ENCODE measurements around the gene PSMA8. TPM values are rescaled to one million over a fixed set of nuclear protein-coding genes. Genes with fewer than 3 reads are reported as not detected.

PSMA8 gene
- total and polyA plus RNA-seq, 2 of the 13 experiments (the other 11 are each of a cell fraction or from before 2014, with no cell fraction given), result not detected

DNA sequence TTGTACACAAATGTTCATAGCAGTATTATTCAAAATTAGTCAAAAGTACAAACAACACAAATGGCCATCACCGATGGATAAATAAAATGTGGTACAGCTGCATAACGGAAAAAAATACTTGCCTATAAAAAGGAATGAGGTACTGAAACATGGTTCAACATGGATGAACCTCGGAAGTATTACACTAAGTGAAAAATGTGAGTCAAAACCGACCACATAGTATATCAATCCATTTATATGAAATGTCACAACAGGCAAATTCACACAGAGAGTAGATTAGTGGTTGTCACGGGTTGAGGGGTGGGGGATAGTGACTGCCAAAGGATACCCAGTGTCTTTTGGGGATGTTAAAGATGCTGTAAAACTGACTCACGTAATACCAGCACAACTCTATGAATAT, 46.7 kb upstream of the PSMA8 start (continued):
- TF ChIP-seq ZBTB39 (CRISPR knock-in tag; IDR thresholded peaks at IDR 0.05) (no peak), CBX1 (IDR thresholded peaks at IDR 0.05; ENCODE audit: low read depth) (no peak), KDM6A (CRISPR knock-in tag; IDR thresholded peaks at IDR 0.05; ENCODE audit: low read depth) (no peak)

DNA sequence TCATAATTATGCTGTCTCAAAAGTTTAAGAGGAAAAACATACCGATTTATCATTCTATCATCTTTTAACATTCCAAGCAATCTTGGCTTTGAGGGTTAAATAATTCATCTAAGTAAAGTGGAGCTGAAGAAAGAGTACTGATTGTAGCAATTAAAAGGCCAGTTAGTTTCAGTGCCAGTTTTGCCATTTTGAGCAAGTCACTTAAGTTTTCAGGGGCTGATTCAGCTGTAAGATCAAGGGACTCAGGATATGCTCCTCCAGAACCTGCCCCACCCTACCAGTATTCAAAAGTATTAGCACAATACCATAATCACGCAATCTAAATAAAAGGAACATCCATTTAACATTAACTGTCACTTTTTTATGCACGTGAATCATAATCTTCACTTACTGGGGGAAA, 45.2 kb upstream of the PSMA8 start:
- POLR2A ChIA-PET, result no interaction called here
- peaks cover 0 to 30% of the 10 kb centered on the region in 2 experiments; a peak in 4 of 5 replicates for H3K36me3 ChIP-seq (replicated peaks in 1 of 2; ENCODE audit: control insufficient read depth in 1 of 2, insufficient read depth in 2 of 2, low read length in 2 of 2)
- no peaks in the 10 kb centered on the region; a peak in 1 of 5 replicates for H3K27me3 ChIP-seq (ENCODE audit: control insufficient read depth in 1 of 2, insufficient read depth in 2 of 2, low read length in 2 of 2)
- no peak for ATAC-seq
- no peaks in the 10 kb centered on the region for H3K9me3 ChIP-seq (ENCODE audit: low read length)
- peaks cover 10% of the 10 kb centered on the region; the same call in 1 of the 2 replicates for H4K20me1 ChIP-seq (ENCODE audit: insufficient read depth, low read length)
- intact Hi-C loops (cut with micrococcal nuclease; ENCODE audit: unreplicated experiment), result no loop called here
- BruUV-seq (replicated peaks), result no TSS peak
- no peak for DNase-seq (ENCODE audit: low spot score)
- H3K27ac ChIP-seq (ENCODE audit: extremely low read length, insufficient read depth, low read length), result no peak overlapping the region
- CTCF ChIA-PET (ENCODE audit: low intra/inter-chr PET ratio, low total read pairs), result no interaction called here
- no peak overlapping the region for H3K9ac ChIP-seq (ENCODE audit: insufficient read depth, low read depth, low read length)
- no peak for FAIRE-seq
- in situ Hi-C loops (cut with HindIII; ENCODE audit: extremely low pct_ligation_motif_present, low pct_unique_long_range_greater_than_20kb), result no loop called here
- H3K79me2 ChIP-seq (ENCODE audit: insufficient read depth, low read length), result peaks cover 31% of the 10 kb centered on the region
- peak overlapping the region; percentile 11 to 85 (median 74); a peak in 3 of 6 replicates for H3K4me3 ChIP-seq (replicated peaks in 1 of 3; ENCODE audit: insufficient read depth in 1 of 3, low read depth in 2 of 3, low read length in 3 of 3)
- 71% methylated on average over 3 of the region's 3 CpGs for WGBS (ENCODE audit: low lambda C conversion rate)
- H3K4me2 ChIP-seq (ENCODE audit: low read depth, low read length), result peak overlapping the region; percentile 83
- H2AFZ ChIP-seq (ENCODE audit: low read length), result no peak overlapping the region
- peaks cover 19% of the 10 kb centered on the region for H3K4me1 ChIP-seq (ENCODE audit: insufficient read depth, low read length)
- TF ChIP-seq ZNF335 (CRISPR knock-in tag; IDR thresholded peaks at IDR 0.05) (no peak), MAF1 (CRISPR knock-in tag; IDR thresholded peaks at IDR 0.05; ENCODE audit: borderline replicate concordance) (no peak), ZKSCAN1 (IDR thresholded peaks at IDR 0.05; ENCODE audit: low read length) (no peak), CREM (IDR thresholded peaks at IDR 0.05) (no peak), CREM (CRISPR knock-in tag; IDR thresholded peaks at IDR 0.05) (no peak), IKZF1 (IDR thresholded peaks at IDR 0.05) (no peak), PRMT3 (CRISPR knock-in tag; IDR thresholded peaks at IDR 0.05; ENCODE audit: borderline replicate concordance, low read depth) (no peak), HOXA7 (CRISPR knock-in tag; IDR thresholded peaks at IDR 0.05) (no peak)
- TF ChIP-seq, protein P1, sequence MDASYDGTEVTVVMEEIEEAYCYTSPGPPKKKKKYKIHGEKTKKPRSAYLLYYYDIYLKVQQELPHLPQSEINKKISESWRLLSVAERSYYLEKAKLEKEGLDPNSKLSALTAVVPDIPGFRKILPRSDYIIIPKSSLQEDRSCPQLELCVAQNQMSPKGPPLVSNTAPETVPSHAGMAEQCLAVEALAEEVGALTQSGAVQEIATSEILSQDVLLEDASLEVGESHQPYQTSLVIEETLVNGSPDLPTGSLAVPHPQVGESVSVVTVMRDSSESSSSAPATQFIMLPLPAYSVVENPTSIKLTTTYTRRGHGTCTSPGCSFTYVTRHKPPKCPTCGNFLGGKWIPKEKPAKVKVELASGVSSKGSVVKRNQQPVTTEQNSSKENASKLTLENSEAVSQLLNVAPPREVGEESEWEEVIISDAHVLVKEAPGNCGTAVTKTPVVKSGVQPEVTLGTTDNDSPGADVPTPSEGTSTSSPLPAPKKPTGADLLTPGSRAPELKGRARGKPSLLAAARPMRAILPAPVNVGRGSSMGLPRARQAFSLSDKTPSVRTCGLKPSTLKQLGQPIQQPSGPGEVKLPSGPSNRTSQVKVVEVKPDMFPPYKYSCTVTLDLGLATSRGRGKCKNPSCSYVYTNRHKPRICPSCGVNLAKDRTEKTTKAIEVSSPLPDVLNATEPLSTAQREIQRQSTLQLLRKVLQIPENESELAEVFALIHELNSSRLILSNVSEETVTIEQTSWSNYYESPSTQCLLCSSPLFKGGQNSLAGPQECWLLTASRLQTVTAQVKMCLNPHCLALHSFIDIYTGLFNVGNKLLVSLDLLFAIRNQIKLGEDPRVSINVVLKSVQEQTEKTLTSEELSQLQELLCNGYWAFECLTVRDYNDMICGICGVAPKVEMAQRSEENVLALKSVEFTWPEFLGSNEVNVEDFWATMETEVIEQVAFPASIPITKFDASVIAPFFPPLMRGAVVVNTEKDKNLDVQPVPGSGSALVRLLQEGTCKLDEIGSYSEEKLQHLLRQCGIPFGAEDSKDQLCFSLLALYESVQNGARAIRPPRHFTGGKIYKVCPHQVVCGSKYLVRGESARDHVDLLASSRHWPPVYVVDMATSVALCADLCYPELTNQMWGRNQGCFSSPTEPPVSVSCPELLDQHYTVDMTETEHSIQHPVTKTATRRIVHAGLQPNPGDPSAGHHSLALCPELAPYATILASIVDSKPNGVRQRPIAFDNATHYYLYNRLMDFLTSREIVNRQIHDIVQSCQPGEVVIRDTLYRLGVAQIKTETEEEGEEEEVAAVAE (CRISPR knock-in tag; IDR thresholded peaks at IDR 0.05; ENCODE audit: borderline replicate concordance), result no peak
- TF ChIP-seq, protein P2, sequence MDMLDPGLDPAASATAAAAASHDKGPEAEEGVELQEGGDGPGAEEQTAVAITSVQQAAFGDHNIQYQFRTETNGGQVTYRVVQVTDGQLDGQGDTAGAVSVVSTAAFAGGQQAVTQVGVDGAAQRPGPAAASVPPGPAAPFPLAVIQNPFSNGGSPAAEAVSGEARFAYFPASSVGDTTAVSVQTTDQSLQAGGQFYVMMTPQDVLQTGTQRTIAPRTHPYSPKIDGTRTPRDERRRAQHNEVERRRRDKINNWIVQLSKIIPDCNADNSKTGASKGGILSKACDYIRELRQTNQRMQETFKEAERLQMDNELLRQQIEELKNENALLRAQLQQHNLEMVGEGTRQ (IDR thresholded peaks at IDR 0.05; ENCODE audit: low read depth, low read length), result no peak
- TF ChIP-seq, protein P2 (CRISPR knock-in tag; IDR thresholded peaks at IDR 0.05; ENCODE audit: borderline replicate concordance), result no peak
- TF ChIP-seq, protein P3, sequence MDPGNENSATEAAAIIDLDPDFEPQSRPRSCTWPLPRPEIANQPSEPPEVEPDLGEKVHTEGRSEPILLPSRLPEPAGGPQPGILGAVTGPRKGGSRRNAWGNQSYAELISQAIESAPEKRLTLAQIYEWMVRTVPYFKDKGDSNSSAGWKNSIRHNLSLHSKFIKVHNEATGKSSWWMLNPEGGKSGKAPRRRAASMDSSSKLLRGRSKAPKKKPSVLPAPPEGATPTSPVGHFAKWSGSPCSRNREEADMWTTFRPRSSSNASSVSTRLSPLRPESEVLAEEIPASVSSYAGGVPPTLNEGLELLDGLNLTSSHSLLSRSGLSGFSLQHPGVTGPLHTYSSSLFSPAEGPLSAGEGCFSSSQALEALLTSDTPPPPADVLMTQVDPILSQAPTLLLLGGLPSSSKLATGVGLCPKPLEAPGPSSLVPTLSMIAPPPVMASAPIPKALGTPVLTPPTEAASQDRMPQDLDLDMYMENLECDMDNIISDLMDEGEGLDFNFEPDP (CRISPR knock-in tag; conservative IDR thresholded peaks at IDR 0.05), result no peak

Measured in HepG2 (cell line).